Fibroblast of peridontal ligament (primary cell): ENCODE data around the gene CTDNEP1.

ENCODE experiments used
- DNase-seq: peaks from one replicate; pipeline ENCODE4 v3.0.0-alpha.2; 2010; ENCODE audit errors: extremely low read depth

CTDNEP1 gene

DNA sequence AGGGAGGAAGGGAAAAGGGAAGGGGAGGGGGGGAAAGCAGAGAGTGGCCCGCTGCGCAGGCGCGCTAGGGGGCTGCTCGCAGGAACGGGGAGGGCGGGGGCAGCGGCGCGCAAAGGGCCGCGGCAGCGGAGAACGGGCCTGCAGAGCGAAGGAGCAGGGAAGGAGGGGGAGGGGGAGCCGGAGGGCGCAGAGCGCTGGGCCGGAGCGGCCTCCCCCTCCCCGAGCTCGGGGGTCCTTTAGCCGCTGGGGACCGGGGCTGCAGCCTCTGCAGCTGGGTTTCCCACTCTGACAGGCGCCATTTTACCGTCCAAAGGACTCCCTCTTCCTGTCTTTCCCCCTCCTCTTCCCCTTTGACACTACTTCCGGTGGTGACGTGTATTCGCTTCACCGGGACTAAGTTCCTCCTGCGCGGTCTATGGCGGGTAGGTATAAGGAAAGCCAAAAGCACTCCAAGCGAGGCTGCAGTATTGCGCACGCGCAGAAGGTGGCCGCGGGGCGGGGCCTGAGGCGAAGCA, at the start of gene CTDNEP1:
Gene CTDNEP1, minus strand, starts transcription at position 74 of the 515 bp plus-strand sequence. CDS start 438 bp downstream, outside the sequence.
- DNase-seq, result peak; percentile 100

DNA sequence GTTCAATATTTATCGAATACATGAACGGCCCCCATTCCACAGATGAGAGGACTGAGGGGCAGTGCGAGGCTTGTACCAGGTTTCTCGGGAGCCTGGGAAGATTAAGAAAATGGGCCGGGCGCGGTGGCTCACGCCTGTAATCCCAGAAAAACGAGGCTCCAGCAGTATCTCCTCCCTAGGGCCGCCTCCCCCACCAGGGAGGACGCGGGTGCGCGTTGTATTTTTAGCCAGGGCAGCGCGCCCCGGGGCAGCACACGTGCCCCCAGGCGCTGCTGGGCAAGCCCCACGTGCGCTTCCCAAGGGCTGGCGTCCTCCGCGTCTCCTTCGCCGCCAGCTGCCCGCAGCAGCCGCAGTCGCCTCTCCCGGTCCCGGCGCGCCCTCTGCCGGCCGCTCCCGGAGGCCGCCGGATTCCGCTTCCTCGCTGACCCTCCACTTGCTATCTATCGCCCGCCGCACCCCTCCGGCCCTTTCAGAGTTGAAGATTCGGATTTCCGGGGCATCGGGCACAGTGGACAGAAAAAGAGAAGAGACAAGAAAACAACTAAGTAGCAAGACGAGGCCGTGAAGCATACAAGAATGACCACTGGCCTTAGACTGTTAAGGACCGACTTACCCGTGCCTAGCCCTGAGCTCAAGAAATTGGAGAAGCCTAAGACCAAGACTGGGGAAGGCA, 44.8 kb upstream of the CTDNEP1 start:
- DNase-seq, result peak; percentile 68

DNA sequence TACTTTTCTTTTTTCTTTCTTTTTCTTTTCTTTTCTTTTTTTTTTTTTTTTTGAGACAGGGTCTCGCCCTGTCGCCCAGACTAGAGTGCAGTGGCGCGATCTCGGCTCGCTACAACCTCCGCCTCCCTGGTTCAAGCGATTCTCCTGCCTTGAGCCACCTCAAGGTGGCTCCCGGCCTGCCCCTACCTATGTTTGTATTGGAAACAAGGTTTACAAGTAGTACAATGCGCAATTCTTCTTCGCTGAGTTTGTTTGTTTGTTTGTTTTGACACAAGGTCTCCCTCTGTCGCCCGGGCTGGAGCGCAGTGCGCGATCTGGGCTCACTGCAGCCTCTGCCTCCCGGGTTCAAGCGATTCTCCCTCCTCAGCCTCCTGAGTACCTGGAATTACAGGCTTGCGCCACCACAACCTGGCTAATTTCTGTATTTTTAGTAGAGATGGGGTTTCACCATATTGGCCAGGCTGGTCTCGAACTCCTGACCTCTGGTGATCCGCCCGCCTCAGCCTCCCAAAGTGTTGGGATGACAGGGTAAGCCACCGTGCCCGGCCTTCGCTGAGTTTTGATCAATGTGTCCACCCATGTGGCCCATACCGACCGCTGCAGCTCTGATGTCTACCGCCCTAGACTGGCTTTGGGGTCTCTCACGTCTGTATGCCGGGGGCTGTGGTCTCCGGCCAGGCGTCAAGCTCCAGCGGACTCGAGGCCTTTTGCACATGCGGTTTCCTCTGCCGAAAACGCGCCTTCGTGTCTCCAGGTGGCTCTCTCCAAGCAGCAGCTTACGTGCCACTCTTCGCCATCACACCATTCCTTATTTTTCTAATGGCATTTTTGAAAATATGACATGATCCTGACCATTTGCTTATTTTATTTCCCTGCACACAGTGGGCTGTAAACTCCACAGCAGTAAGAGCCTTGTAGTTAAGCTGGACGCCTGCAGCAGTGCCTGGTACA, 44.0 kb upstream of the CTDNEP1 start:
- no peak for DNase-seq

DNA sequence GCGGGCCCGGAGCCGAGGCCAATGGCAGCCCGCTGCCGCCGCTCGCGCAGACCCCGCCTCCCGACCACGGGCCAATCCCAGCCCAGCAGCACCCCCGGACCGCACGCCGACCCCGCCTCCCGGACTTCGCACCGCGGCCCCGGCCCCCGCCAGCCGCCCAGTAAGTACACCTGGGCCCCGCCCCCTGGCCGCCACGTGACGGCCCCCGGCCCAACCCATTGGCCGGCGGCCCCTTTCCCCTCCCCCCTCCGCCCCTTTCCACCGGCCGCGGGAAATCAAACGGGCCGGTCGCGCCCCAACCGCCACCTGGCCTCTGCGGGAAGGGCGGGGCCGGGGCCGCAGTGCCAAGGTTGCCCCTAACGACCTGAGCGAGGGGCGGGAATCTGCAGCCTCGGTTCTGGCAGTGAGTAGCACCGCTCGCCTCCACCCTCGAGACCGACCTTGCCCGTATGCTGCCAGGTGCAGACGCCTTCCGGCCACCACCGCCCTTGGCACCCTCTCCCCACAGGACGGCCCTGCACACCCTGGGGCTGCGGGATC, 43.1 kb upstream of the CTDNEP1 start, which contains the start of gene YBX2:
Gene YBX2, minus strand, starts transcription at position 26 of the 540 bp plus-strand sequence. CDS start 139 bp downstream, outside the sequence.
- no peak for DNase-seq

DNA sequence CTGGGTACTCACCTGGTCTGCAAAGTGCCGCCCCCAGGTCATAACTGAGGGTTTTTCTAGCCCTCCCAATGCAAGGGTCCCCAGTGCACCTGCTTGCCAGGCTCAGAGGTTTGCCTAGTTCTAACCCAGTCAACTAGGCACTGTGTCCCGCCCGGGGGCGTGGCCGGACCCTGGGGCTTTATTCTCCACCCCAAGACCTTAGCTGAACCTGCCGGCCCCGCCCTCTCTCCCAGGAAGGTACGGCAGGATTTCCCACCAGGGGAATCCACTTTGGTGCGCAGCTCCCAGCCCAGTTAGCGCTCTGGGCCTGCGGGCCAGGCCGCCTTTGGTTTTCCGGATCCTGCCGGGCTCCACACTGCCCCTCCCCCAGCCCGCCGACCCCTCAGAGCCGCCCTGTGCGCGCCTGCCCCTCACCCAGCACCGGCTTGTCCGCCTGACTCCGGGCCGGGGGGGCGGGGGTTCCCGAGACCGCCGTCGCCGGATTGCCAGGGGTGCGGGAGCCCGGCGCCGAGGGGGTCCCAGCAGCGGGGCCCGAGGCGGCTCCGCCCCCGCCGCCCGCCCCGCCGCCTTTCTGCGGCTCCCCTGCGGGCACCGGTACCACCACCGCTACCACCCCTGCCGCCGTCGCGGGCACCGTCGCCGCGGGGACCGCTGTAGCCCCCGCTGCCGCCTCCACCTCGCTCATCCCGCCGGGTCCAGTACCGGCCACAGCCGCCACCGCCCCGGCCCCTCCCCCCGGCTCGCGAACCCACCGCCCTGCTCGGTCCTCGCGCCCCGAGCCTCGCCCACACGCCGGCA, 42.5 kb upstream of the CTDNEP1 start:
- no peak for DNase-seq

DNA sequence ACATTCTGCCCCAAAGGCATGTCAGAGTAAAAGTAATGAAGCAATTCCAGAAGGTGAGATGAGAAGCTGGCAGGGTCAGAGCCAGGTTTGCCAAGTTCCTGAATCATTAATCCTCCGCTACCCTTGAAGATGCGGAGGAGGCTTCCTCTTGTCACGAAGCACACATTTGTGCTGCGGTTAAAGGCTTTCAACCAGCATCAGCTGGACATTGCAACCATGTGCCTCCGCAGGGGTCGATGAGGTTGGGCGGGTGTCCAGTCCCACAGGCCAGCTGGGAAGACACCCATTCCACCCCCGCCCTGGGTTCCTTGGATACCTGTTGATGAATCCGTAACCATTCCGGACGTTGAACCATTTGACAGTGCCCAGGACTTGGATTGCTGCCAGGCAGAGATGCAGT, 41.6 kb upstream of the CTDNEP1 start:
- DNase-seq, result no peak

DNA sequence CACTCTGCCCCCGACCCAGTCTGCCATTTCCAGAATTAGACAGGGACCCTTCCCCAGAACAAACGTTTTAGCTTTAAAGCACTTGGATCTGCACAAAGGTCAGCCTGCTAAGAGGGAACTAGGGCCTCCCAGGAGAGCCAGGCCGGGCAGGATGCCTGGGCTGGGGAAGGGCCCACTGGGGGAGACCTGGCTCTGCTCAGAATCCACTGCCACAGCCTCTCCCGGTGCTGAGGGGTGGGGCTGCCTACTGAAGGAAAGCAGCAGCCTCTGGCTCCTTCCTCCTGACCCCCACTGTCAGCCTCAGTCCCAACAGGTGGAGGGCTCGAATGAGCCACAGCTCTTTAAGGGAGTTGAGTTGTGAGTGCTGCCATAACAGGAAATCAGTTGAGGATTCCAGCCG, 41.2 kb upstream of the CTDNEP1 start:
- DNase-seq, result no peak

DNA sequence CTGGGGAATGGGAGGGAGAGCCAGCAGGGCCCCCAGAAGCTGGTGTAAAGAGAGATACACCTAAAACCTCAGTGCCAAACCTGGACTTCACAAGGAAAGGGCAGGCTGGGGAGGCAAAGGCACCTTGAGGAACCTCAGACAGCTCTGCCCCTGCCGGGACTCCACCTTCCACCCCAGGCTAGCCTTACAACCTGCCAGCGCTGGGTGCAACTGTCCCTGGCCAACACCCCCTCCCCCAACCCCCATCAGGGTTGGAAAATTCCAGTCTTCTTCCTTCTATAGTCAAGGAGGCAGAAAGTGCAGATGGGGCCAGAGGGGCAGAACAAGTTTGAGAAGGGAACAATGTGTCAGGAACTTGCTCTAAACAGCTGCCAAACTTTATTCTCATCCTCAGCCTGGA, 40.7 kb upstream of the CTDNEP1 start:
- DNase-seq, result no peak

DNA sequence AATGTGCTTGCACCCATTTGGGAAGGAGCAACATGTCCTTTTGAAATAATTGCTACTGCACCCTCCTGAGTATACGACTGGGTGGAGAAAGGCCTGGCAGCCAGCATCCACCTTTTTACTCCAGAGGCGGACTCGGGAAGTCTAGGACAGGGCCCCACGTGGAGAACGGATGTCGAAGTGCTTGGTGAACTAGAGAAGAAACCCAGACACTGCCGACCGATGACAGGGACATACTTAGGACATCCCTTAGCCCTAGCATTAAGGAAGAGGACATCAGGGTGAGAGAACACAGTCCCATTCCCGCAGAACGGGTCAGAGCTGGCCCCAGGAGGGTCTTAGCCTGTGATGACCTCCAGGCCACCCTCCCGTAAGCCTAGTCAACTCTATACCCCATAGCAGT, 39.2 kb upstream of the CTDNEP1 start:
- DNase-seq, result no peak

DNA sequence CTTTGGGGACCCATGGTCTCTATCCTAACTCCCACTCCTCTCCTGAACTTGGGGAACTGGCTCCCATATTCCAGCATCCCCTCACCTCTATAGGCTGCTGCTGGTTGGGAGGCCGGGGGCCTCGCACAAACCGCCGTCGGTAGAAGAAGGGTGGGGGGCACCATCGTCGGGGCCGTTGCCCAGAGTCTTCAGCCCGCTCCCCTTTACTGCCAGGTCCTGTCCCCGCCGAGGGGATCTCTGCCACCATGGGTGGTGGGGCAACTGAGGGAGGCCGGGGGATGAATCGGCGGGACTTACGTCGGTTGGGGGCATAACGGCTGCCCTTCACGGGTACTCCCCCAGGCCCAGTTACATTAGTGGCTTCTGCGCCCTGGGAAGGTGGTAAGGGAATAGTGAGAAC, 38.6 kb upstream of the CTDNEP1 start:
- DNase-seq, result no peak

DNA sequence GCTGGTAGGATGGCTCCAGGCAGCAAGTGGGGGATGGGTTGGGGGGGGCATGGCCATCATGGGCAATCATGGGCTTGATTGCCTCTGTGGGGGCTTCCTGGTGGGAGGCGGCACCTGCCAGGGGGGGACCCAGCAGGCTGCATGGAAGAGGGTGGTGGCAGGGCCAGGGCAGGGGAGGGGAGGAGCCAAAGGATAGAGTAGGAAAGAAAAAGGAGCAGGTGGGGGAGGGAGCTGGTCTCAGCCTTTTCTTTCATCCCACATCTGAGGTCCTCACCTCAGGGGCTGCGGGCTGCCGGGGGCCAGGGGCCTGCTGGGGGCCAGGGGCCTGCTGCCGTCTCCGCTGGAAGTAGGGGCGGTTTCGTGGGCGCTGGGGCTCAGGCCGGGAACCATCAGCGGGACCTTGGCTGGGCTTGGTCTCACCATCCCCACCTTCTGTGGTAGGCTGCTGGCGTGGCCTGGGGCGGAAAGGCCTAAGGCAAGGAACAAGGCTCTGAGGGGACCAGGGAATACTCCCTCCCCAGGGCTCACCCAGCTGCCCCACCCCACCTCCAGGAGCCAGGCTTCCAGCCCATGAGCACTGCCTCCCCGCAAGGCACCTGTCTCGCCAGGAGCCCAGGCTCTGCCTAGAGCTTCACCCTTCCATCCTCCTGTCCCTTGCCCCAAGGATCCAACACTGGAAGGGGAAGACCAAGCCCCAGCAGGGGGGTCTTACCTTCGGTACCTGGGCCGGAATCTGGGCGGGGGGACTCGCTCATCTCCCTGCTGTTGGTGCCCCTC, 37.9 kb upstream of the CTDNEP1 start:
- DNase-seq, result no peak

DNA sequence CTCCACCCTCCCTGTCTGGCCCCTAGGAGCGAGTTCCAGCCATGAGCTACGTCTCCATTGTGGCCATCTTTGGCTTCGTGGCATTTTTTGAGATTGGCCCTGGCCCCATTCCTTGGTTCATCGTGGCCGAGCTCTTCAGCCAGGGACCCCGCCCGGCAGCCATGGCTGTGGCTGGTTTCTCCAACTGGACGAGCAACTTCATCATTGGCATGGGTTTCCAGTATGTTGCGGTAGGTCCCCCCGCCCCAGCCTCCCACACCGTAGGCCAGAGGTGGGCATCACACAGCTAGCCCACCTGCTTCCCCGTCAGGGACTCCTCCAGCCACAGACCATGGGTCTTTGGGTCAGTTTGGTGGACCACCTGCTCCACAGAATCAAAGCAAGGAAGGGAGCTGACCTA, 34.1 kb upstream of the CTDNEP1 start:
- DNase-seq, result no peak

DNA sequence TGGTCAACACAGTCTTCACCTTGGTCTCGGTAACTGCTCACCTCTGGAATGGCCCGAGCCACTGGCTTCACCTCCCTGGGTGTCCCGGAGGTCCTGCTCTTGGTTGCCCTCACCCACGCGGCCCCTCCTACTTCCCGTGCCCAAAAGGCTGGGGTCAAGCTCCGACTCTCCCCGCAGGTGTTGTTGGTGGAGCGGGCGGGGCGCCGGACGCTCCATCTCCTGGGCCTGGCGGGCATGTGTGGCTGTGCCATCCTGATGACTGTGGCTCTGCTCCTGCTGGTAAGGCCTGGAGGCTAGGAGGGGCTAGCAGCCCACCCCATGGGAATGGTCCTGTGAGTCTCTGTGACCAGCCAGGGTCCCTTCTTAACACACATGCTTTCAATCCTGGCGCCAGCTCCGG, 33.4 kb upstream of the CTDNEP1 start:
- no peak for DNase-seq

DNA sequence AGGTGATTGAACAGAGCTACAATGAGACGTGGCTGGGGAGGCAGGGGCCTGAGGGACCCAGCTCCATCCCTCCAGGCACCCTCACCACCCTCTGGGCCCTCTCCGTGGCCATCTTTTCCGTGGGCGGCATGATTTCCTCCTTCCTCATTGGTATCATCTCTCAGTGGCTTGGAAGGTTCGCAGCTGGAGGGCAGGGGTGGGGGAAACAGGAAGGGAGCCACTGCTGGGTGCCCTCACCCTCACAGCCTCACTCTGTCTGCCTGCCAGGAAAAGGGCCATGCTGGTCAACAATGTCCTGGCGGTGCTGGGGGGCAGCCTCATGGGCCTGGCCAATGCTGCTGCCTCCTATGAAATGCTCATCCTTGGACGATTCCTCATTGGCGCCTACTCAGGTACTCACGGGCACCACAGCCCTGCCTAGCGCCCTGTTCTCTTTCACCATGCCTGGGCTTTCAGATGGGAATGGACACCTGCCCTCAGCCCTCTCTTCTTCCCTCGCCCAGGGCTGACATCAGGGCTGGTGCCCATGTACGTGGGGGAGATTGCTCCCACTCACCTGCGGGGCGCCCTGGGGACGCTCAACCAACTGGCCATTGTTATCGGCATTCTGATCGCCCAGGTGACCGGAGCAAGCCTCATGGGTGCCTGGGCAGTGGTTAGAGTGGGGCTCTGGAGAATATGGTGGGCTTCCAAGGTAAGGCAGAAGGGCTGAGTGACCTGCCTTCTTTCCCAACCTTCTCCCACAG, 32.1 kb upstream of the CTDNEP1 start:
- no peak for DNase-seq

DNA sequence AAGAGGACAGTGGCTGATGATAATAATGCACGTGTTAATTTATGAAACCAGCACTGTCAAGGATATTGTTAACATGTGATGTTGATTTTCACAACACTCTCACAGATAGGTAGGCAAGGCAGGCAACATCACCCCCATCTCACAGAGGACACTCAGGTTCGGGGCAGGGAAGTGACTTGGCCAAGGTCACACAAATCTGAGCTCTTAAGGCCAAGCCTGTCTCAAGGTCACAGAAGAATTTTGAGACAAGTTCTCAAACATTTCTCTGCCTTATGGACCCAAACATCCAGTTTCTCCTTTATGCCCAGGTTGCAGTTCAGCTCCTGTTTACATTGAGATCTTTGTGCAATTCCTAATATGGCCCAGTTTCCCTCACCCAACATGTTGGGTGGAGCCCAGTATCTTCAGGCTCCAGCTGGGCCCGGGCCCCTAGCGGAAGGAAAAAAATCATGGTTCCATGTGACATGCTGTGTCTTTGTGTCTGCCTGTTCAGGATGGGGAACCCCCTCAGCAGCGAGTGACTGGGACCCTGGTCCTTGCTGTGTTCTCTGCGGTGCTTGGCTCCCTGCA, 31.3 kb upstream of the CTDNEP1 start:
- DNase-seq, result no peak

DNA sequence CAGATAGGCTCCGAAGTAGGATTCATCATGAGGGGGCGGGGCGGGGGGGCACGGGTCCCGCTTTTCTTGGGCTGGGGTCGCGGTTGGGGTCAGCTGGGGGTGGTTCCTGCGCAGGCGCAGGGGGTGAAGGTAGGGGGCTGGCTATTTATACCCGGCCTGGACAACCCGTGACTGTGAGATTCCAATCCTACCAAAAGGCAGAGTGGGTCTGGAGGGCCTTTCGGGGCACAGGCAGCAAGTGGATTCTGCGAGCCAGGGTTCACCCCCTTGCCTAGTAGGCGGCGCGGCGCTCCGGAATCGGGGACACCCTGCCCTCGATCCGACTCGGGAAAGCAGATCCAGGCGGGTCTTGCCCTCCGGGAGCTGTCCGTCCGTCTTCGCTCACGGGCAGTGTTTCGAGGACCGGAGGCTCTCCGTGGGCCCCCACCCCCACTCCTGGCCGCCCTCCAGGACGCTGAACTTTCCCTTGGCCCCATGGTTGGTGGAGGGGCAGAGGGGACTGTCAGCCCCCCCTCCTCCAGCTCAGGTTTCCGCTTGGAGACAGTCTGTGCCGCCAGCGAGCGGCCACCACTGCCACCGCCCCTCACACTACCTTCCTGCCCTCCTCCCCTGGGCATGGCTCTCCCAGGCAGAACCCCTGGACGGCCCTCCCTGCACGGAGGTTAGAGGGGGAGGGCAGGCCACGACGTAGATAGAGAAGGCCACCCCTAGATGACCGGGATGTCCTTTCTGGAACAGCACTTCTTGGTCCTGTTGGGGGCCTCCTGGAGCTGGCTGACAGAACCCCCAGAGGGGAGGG, 30.6 kb upstream of the CTDNEP1 start:
- DNase-seq, result no peak

DNA sequence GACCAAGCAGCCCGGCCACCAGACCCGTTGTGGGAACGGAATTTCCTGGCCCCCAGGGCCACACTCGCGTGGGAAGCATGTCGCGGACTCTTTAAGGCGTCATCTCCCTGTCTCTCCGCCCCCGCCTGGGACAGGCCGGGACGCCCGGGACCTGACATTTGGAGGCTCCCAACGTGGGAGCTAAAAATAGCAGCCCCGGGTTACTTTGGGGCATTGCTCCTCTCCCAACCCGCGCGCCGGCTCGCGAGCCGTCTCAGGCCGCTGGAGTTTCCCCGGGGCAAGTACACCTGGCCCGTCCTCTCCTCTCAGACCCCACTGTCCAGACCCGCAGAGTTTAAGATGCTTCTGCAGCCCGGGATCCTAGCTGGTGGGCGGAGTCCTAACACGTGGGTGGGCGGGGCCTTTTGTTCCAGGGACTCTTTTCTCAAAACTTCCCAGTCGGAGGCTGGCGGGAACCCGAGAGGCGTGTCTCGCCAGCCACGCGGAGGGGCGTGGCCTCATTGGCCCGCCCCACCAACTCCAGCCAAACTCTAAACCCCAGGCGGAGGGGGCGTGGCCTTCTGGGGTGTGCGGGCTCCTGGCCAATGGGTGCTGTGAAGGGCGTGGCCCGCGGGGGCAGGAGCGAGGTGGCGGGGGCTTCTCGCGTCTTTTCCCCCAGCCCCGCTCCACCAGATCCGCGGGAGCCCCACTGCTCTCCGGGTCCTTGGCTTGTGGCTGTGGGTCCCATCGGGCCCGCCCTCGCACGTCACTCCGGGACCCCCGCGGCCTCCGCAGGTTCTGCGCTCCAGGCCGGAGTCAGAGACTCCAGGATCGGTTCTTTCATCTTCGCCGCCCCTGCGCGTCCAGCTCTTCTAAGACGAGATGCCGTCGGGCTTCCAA, 29.8 kb upstream of the CTDNEP1 start, which contains the start of gene SLC2A4:
Gene SLC2A4, plus strand, starts transcription at position 645 of the 879 bp plus-strand sequence. Its CDS starts 217 bp downstream, at position 862.
- DNase-seq, result peak; percentile 83
